ENCODE results near the gene DCUN1D1. TPM values are rescaled to one million over a fixed set of nuclear protein-coding genes. Genes with fewer than 3 reads are reported as not detected.

DCUN1D1 gene
- total and polyA plus RNA-seq, 2 experiments from 2014 or later, result 29.5 to 53.5 TPM

- no peak for TF ChIP-seq ZNF462 (CRISPR knock-in tag; IDR thresholded peaks at IDR 0.05)
- TF ChIP-seq ETS1 (IDR thresholded peaks at IDR 0.05), result no peak
- TF ChIP-seq REST (IDR thresholded peaks at IDR 0.05; ENCODE audit: unreplicated experiment), result no peak
- no peak for TF ChIP-seq ZNF331 (CRISPR knock-in tag; IDR thresholded peaks at IDR 0.05; ENCODE audit: low read depth)
These were observed 30.6 kb downstream of the DCUN1D1 start (continued) for GRCh38 chr3:182949688-182950087.
